Measurements from ENCODE around the gene FXYD2. TPM values are rescaled to one million over a fixed set of nuclear protein-coding genes. Genes with fewer than 3 reads are reported as not detected.

Gene FXYD2
- total and polyA plus RNA-seq, 10 of the 15 experiments (the other 5 are each of a cell fraction or from before 2014, with no cell fraction given), result 1.2 to 4.5 (median 2.4) TPM

GRCh38 chr11:117839380-117839881 lies 14.9 kb upstream of the FXYD2 start (continued):
- TF ChIP-seq E2F8 (IDR thresholded peaks at IDR 0.05; ENCODE audit: low read depth, partially characterized antibody), result no peak
- TF ChIP-seq SIN3A (IDR thresholded peaks at IDR 0.05; ENCODE audit: low read depth, low read length), result no peak
- TF ChIP-seq RAD51 (IDR thresholded peaks at IDR 0.05), result no peak
- TF ChIP-seq CTCF (IDR thresholded peaks at IDR 0.05 in 2 of 3, conservative IDR thresholded peaks at IDR 0.05 in 1 of 3; ENCODE audit: control insufficient read depth in 2 of 3, extremely low read depth in 1 of 3, insufficient read depth in 1 of 3, low read depth in 3 of 3, low read length in 3 of 3), result no peak
- no peak for TF ChIP-seq ZBTB11 (CRISPR knock-in tag; IDR thresholded peaks at IDR 0.05)
- TF ChIP-seq ZZZ3 (IDR thresholded peaks at IDR 0.05; ENCODE audit: control insufficient read depth, insufficient read length, low read depth), result no peak
- no peak for TF ChIP-seq ATF7 (IDR thresholded peaks at IDR 0.05; ENCODE audit: low read depth)
- TF ChIP-seq SMARCA5 (IDR thresholded peaks at IDR 0.05), result no peak
- no peak for TF ChIP-seq EGR1 (IDR thresholded peaks at IDR 0.05; ENCODE audit: borderline replicate concordance in 1 of 2, low read depth in 2 of 2, low read length in 2 of 2)
- no peak for TF ChIP-seq NR2F1 (conservative IDR thresholded peaks at IDR 0.05)
